ENCODE results near the gene PATJ. TPM values are rescaled to one million over a fixed set of nuclear protein-coding genes. Genes with fewer than 3 reads are reported as not detected.

The PATJ gene
- polyA plus RNA-seq, 1 donor from 2014 or later, result 7.8 TPM

GRCh38 chr1:61808968-61809367 lies 66.7 kb downstream of the PATJ start:
- Histone ChIP-seq H3K36me3 (ENCODE audit: insufficient read depth, low read length) (no peaks in the 10 kb centered on the region), H3K79me2 (replicated peaks; ENCODE audit: insufficient read depth, low read length) (no peaks in the 10 kb centered on the region), H3K9me2 (ENCODE audit: insufficient read depth, low read length) (no peaks in the 10 kb centered on the region), H4K20me1 (ENCODE audit: insufficient read depth) (no peaks in the 10 kb centered on the region), H3K4me2 (ENCODE audit: low read length) (no peak overlapping the region), H3K4me3 (ENCODE audit: low read length) (no peak overlapping the region), H3K9ac (ENCODE audit: low read length) (no peak overlapping the region), H3K27me3 (ENCODE audit: insufficient read depth, low read depth, low read length) (no peaks in the 10 kb centered on the region), H2AFZ (ENCODE audit: low read depth, low read length) (no peak overlapping the region), H3K27ac (ENCODE audit: low read length) (no peak overlapping the region), H3K9me3 (ENCODE audit: low read length) (no peaks in the 10 kb centered on the region), H3F3A (ENCODE audit: insufficient read depth, low read length, poor library complexity, severe bottlenecking) (no peaks in the 10 kb centered on the region)
- TF ChIP-seq EP300 (conservative IDR thresholded peaks at IDR 0.05; ENCODE audit: poor library complexity, severe bottlenecking) (no peak), CTCF (IDR thresholded peaks at IDR 0.05; ENCODE audit: poor library complexity, severe bottlenecking) (no peak), RAD21 (conservative IDR thresholded peaks at IDR 0.05) (no peak), MXI1 (conservative IDR thresholded peaks at IDR 0.05; ENCODE audit: poor library complexity, severe bottlenecking) (no peak), REST (IDR thresholded peaks at IDR 0.05; ENCODE audit: borderline replicate concordance) (no peak), POLR2AphosphoS5 (IDR thresholded peaks at IDR 0.05) (no peak), EZH2 (IDR thresholded peaks at IDR 0.05; ENCODE audit: borderline replicate concordance, insufficient read depth, low read length, poor library complexity, severe bottlenecking) (no peak), TAF1 (IDR thresholded peaks at IDR 0.05; ENCODE audit: low read depth) (no peak), SMC3 (conservative IDR thresholded peaks at IDR 0.05; ENCODE audit: poor library complexity) (no peak)

- no peaks in the 10 kb centered on the region for H3F3A ChIP-seq (ENCODE audit: insufficient read depth, low read length, poor library complexity, severe bottlenecking)
- H2AFZ ChIP-seq (ENCODE audit: low read depth, low read length), result no peak overlapping the region
- no peaks in the 10 kb centered on the region for H3K36me3 ChIP-seq (ENCODE audit: insufficient read depth, low read length)
- no peaks in the 10 kb centered on the region for H3K79me2 ChIP-seq (replicated peaks; ENCODE audit: insufficient read depth, low read length)
- no peak overlapping the region for H3K27ac ChIP-seq (ENCODE audit: low read length)
- H3K9ac ChIP-seq (ENCODE audit: low read length), result no peak overlapping the region
- H3K9me3 ChIP-seq (ENCODE audit: low read length), result no peaks in the 10 kb centered on the region
- H3K27me3 ChIP-seq (ENCODE audit: insufficient read depth, low read depth, low read length), result no peaks in the 10 kb centered on the region
- H4K20me1 ChIP-seq (ENCODE audit: insufficient read depth), result no peaks in the 10 kb centered on the region
- H3K4me2 ChIP-seq (ENCODE audit: low read length), result no peak overlapping the region
- TF ChIP-seq SMC3 (conservative IDR thresholded peaks at IDR 0.05; ENCODE audit: poor library complexity), result no peak
- TF ChIP-seq REST (IDR thresholded peaks at IDR 0.05; ENCODE audit: borderline replicate concordance), result no peak
- no peak for TF ChIP-seq MXI1 (conservative IDR thresholded peaks at IDR 0.05; ENCODE audit: poor library complexity, severe bottlenecking)
- TF ChIP-seq POLR2AphosphoS5 (IDR thresholded peaks at IDR 0.05), result no peak
- no peak for TF ChIP-seq CTCF (IDR thresholded peaks at IDR 0.05; ENCODE audit: poor library complexity, severe bottlenecking)
- no peak for TF ChIP-seq RAD21 (conservative IDR thresholded peaks at IDR 0.05)
- TF ChIP-seq TAF1 (IDR thresholded peaks at IDR 0.05; ENCODE audit: low read depth), result no peak
- TF ChIP-seq EP300 (conservative IDR thresholded peaks at IDR 0.05; ENCODE audit: poor library complexity, severe bottlenecking), result no peak
- no peaks in the 10 kb centered on the region for H3K9me2 ChIP-seq (ENCODE audit: insufficient read depth, low read length)
- H3K4me3 ChIP-seq (ENCODE audit: low read length), result no peak overlapping the region
Measured at GRCh38 chr1:61812916-61813315, 70.6 kb downstream of the PATJ start.

Measured in neural cell (in vitro differentiated cells).